Tracheal epithelial cell (primary cell): ENCODE measurements around the gene EIF4G1. TPM values are rescaled to one million over a fixed set of nuclear protein-coding genes. Genes with fewer than 3 reads are reported as not detected.

ENCODE experiments used
- total RNA-seq: library from RNA; depleted of rRNA; stranded (reverse); fragments of >200 nt; gene quantifications from 2 replicates; pipeline ENCODE4 v1.2.1, GENCODE V29; 2014

Gene EIF4G1
- total RNA-seq: 211 and 259 TPM in 2 replicates

GRCh38 chr3:184314363-184314699 lies at the start of gene EIF4G1:
EIF4G1 (plus strand) TSS chr3:184314606; CDS start chr3:184315797, 1,191 bp downstream.

GRCh38 chr3:184275961-184276910 lies 38.2 kb upstream of the EIF4G1 start, which contains the start of gene ECE2:
ECE2 (plus strand) TSS chr3:184276022; CDS start chr3:184276154, 132 bp downstream.

GRCh38 chr3:184298759-184299487 lies 15.5 kb upstream of the EIF4G1 start, which contains the start of gene PSMD2:
PSMD2 (plus strand) TSS chr3:184299241; CDS start chr3:184299267, 26 bp downstream.

GRCh38 chr3:184337399-184337714 lies 23.0 kb downstream of the EIF4G1 start, which contains the start of gene FAM131A:
FAM131A (plus strand) TSS chr3:184337600; CDS start chr3:184337631, 31 bp downstream.

GRCh38 chr3:184361532-184361931 lies 47.1 kb downstream of the EIF4G1 start, which contains the start of the genes CLCN2 and POLR2H:
CLCN2 (minus strand) TSS chr3:184361605; CDS start chr3:184361479, 126 bp downstream.
POLR2H (plus strand) TSS chr3:184361710; CDS start chr3:184363493, 1,783 bp downstream.

GRCh38 chr3:184377882-184378445 lies 63.6 kb downstream of the EIF4G1 start, which contains the start of gene THPO:
THPO (minus strand) TSS chr3:184378207; CDS start chr3:184376259, 1,948 bp downstream.

GRCh38 chr3:184379358-184380184 lies 65.2 kb downstream of the EIF4G1 start, which contains the start of gene CHRD:
CHRD (plus strand) TSS chr3:184380054; CDS start chr3:184380319, 265 bp downstream.

Other genes with a start within 250 kb of the EIF4G1 start
- not detected in 2 replicates for gene HTR3E, start 217.5 kb upstream of the EIF4G1 start, total RNA-seq
- 29.6 and 39.4 TPM in 2 replicates for gene EIF2B5, start 179.2 kb upstream of the EIF4G1 start, total RNA-seq
- 20.7 and 29.2 TPM in 2 replicates for gene DVL3, start 159.2 kb upstream of the EIF4G1 start, total RNA-seq
- gene AP2M1, start 139.8 kb upstream of the EIF4G1 start, total RNA-seq: 138 and 186 TPM in 2 replicates
- gene ABCF3, start 128.4 kb upstream of the EIF4G1 start, total RNA-seq: 39.3 and 65.2 TPM in 2 replicates
- gene VWA5B2, start 85.0 kb upstream of the EIF4G1 start, total RNA-seq: not detected in 2 replicates
- gene ALG3, start 65.6 kb upstream of the EIF4G1 start, total RNA-seq: 47.5 and 50.3 TPM in 2 replicates
- 13.7 and 13.9 TPM in 2 replicates for gene EEF1AKMT4, start 64.9 kb upstream of the EIF4G1 start, total RNA-seq
- 0.24 TPM in 1 of 2 replicates, not detected in the other for gene CAMK2N2, start 53.1 kb upstream of the EIF4G1 start, total RNA-seq
- under 0.01 TPM in 1 of 2 replicates, not detected in the other for gene ECE2, start 38.6 kb upstream of the EIF4G1 start, total RNA-seq
- gene PSMD2, start 15.4 kb upstream of the EIF4G1 start, total RNA-seq: 281 and 514 TPM in 2 replicates
- 24.3 and 27.5 TPM in 2 replicates for gene FAM131A, start 23.0 kb downstream of the EIF4G1 start, total RNA-seq
- gene CLCN2, start 47.0 kb downstream of the EIF4G1 start, total RNA-seq: 2.6 and 3.1 TPM in 2 replicates
- 68.6 and 117 TPM in 2 replicates for gene POLR2H, start 47.1 kb downstream of the EIF4G1 start, total RNA-seq
- not detected in 2 replicates for gene THPO, start 63.6 kb downstream of the EIF4G1 start, total RNA-seq
- 0.48 TPM in 1 of 2 replicates, not detected in the other for gene CHRD, start 65.4 kb downstream of the EIF4G1 start, total RNA-seq
- 16.6 and 26.3 TPM in 2 replicates for gene EPHB3, start 247.2 kb downstream of the EIF4G1 start, total RNA-seq